ENCODE measurements around the gene ARHGEF12. TPM values are rescaled to one million over a fixed set of nuclear protein-coding genes. Genes with fewer than 3 reads are reported as not detected.
A peak's percentile ranks its signal among the peaks of the same experiment; 100 is the strongest.

ARHGEF12 gene
- total RNA-seq, 4 donors from 2014 or later = 52.9 to 77.3 (median 61.4) TPM

DNA sequence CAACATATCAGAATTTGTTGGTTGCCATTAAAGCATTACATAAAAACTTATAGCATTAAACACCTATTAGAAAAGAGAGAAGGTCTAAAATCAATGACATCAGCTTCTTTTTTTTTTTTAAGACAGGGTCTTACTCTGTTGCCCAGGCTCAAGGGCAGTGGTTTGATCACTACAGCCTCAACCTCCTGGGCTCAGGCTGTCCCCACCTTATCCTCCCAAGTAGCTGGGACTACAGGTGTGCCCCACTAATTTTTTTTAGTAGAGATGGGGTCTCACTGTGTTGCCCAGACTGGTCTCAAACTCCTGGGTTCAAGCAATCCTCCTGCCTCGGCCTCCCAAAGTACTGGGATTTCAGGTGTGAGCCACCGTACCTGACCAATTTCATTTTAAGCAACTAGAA lies 57.9 kb downstream of the ARHGEF12 start:
- Histone ChIP-seq H3K36me3 (no peaks in the 10 kb centered on the region), H3K27ac (peak overlapping the region in 3 of 4 donors; percentile 8 to 79 (median 10)), H3K27me3 (no peaks in the 10 kb centered on the region), H3K4me3 (no peak overlapping the region), H3K9me3 (no peaks in the 10 kb centered on the region), H3K4me1 (peaks cover 60 to 64% of the 10 kb centered on the region in 2 donors)
- DNase-seq (no peak), ATAC-seq (no peak)
- intact Hi-C loops (cut with DNase I; ENCODE audit: low total_unique reads) (no loop called here), in situ Hi-C loops (cut with MboI; ENCODE audit: low sequenced_read_pairs in 4 of 4) (no loop called here)
- TF ChIP-seq, protein P1, sequence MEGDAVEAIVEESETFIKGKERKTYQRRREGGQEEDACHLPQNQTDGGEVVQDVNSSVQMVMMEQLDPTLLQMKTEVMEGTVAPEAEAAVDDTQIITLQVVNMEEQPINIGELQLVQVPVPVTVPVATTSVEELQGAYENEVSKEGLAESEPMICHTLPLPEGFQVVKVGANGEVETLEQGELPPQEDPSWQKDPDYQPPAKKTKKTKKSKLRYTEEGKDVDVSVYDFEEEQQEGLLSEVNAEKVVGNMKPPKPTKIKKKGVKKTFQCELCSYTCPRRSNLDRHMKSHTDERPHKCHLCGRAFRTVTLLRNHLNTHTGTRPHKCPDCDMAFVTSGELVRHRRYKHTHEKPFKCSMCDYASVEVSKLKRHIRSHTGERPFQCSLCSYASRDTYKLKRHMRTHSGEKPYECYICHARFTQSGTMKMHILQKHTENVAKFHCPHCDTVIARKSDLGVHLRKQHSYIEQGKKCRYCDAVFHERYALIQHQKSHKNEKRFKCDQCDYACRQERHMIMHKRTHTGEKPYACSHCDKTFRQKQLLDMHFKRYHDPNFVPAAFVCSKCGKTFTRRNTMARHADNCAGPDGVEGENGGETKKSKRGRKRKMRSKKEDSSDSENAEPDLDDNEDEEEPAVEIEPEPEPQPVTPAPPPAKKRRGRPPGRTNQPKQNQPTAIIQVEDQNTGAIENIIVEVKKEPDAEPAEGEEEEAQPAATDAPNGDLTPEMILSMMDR (IDR thresholded peaks at IDR 0.05 in 4 of 5, conservative IDR thresholded peaks at IDR 0.05 in 1 of 5) = no peak
- no peak for TF ChIP-seq POLR2A (IDR thresholded peaks at IDR 0.05)

DNA sequence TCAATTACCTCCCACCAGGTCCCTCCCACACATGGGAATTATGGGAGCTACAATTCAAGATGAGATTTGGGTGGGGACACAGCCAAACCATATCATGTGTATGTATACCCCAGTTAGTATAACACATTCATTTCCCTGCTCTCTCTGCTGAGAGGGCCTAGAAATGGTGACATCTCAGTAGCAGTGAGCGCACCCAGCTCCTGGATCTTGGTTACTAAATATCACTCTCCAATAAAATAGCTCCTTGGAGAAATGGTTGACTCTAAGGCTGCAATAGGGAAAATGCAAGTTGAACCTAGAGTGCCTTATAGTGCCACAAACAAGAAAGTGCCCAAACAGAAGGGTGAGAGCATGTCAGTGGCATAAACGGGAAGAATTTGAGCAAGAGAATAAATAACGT lies 59.6 kb downstream of the ARHGEF12 start:
- no peak overlapping the region for H3K4me3 ChIP-seq
- TF ChIP-seq, protein P1 (IDR thresholded peaks at IDR 0.05 in 4 of 5, conservative IDR thresholded peaks at IDR 0.05 in 1 of 5) = no peak
- no peak for TF ChIP-seq POLR2A (IDR thresholded peaks at IDR 0.05)
- H3K27me3 ChIP-seq = no peaks in the 10 kb centered on the region
- no peaks in the 10 kb centered on the region for H3K9me3 ChIP-seq
- H3K27ac ChIP-seq = peak overlapping the region; percentile 83 to 85 (median 84)
- peaks cover 65 to 70% of the 10 kb centered on the region in 2 donors for H3K4me1 ChIP-seq
- DNase-seq (no peak), ATAC-seq (no peak)
- intact Hi-C loops (cut with DNase I; ENCODE audit: low total_unique reads) = no loop called here
- no peaks in the 10 kb centered on the region for H3K36me3 ChIP-seq
- in situ Hi-C loops (cut with MboI; ENCODE audit: low sequenced_read_pairs in 4 of 4) = no loop called here

DNA sequence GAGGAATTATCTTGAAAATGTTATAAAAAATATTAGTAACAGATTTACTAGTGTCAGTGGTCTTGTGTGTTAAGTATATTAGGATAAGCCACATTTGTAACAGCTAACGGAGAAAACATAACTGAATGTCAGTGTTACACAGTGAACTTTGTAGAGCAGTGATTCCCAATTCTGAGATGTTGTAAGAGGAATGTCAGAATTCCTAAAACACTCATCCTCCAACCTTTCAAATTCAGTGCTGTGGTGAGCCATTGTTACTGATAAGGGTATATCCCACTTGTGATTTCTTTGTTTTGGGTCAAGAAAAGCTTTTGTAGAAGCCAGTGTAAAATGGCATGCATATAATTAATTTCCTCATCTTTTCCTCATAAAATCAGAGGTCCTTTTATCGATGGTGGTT lies 61.9 kb downstream of the ARHGEF12 start:
- peaks cover 55 to 65% of the 10 kb centered on the region in 2 donors for H3K4me1 ChIP-seq
- ATAC-seq = no peak
- peak overlapping the region; percentile 83 to 85 (median 84) for H3K27ac ChIP-seq

DNA sequence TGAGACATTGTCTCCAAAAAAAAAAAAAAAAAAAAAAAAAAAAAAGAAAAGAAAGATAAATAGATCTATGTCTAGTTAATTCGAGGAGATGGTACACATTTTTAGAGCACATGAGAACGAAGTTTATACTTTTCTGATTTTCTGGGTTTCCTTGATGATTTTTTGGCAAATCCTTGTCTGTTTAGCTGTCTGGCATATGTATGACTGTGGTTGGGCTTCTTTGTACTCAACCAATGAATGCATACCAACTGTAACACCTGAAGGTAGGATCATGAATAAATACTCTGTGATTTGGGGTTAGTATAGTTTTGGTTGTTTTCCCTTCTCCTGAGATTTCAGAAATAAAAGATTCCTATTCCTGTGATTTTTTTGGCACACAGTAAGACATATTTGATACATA lies 63.1 kb downstream of the ARHGEF12 start:
- intact Hi-C loops (cut with DNase I; ENCODE audit: low total_unique reads) = no loop called here
- DNase-seq = no peak

More for the DNA sequence above, 61.9 kb downstream of the ARHGEF12 start:
- H3K36me3 ChIP-seq = no peaks in the 10 kb centered on the region
- intact Hi-C loops (cut with DNase I; ENCODE audit: low total_unique reads) = no loop called here
- no peak for DNase-seq
- no peak overlapping the region for H3K4me3 ChIP-seq
- TF ChIP-seq, protein P1 (IDR thresholded peaks at IDR 0.05 in 4 of 5, conservative IDR thresholded peaks at IDR 0.05 in 1 of 5) = no peak
- TF ChIP-seq POLR2A (IDR thresholded peaks at IDR 0.05) = no peak
- in situ Hi-C loops (cut with MboI; ENCODE audit: low sequenced_read_pairs in 4 of 4) = no loop called here
- H3K27me3 ChIP-seq = no peaks in the 10 kb centered on the region
- H3K9me3 ChIP-seq = no peaks in the 10 kb centered on the region

More for the DNA sequence above, 63.1 kb downstream of the ARHGEF12 start:
- Histone ChIP-seq H3K27ac (peak overlapping the region; percentile 83 to 85 (median 84)), H3K27me3 (no peaks in the 10 kb centered on the region), H3K36me3 (no peaks in the 10 kb centered on the region), H3K4me3 (peak overlapping the region in 1 of 4 donors; percentile 11), H3K4me1 (peaks cover 53 to 72% of the 10 kb centered on the region in 2 donors), H3K9me3 (no peaks in the 10 kb centered on the region)
- TF ChIP-seq POLR2A (IDR thresholded peaks at IDR 0.05) = no peak
- TF ChIP-seq, protein P1 (IDR thresholded peaks at IDR 0.05 in 4 of 5, conservative IDR thresholded peaks at IDR 0.05 in 1 of 5) = no peak
- ATAC-seq = no peak
- in situ Hi-C loops (cut with MboI; ENCODE audit: low sequenced_read_pairs in 4 of 4) = no loop called here
